A673 (cell line): Measurements from ENCODE around the gene GALNT6. TPM values are rescaled to one million over a fixed set of nuclear protein-coding genes. Genes with fewer than 3 reads are reported as not detected.

Experiments
- BruUV-seq: library from RNA; stranded (reverse); fragments of 400-500 nt; replicated peaks from 2 replicates; lab custom pipeline; 2021; lab: Mats Ljungman, UMichigan
- CTCF ChIA-PET: fragments of 300-600 bp; sonication (Branson Sonifier 250); formaldehyde crosslinking; loops from one replicate; lab custom pipeline; 2022; ENCODE audit warnings: antibody characterized with exemption; lab: Charles Lee
- POLR2A ChIA-PET: fragments of 300-600 bp; sonication (Branson Sonifier 250); formaldehyde crosslinking; loops from one replicate; lab custom pipeline; 2022; ENCODE audit warnings: antibody characterized with exemption; ENCODE audit not compliant: low non-redundant PET; lab: Charles Lee
- DNase-seq: peaks from one replicate; pipeline ENCODE4 v3.0.0-alpha.2; 2015; ENCODE audit warnings: low spot score
- H3K27ac ChIP-seq: fragments of 200-600 bp; sonication (generic); 2 replicates; pipeline ENCODE4 v1.5.1; 2016; ENCODE audit warnings: mixed run types, low read depth, mild to moderate bottlenecking, mixed read lengths, antibody characterized with exemption, low read length; ENCODE audit not compliant: poor library complexity, severe bottlenecking
- H3K27me3 ChIP-seq: fragments of 200-600 bp; sonication (generic); replicated peaks from 2 replicates; pipeline ENCODE4 v1.6.1; 2017; ENCODE audit warnings: mixed run types, low read depth, mild to moderate bottlenecking, mixed read lengths, antibody characterized with exemption, low read length; ENCODE audit not compliant: insufficient read depth, poor library complexity
- H3K36me3 ChIP-seq: fragments of 200-600 bp; sonication (generic); 2 replicates; pipeline ENCODE4 v1.6.1; 2016; ENCODE audit warnings: mixed run types, mild to moderate bottlenecking, mixed read lengths, antibody characterized with exemption, low read length; ENCODE audit not compliant: insufficient read depth, poor library complexity, severe bottlenecking
- H3K4me1 ChIP-seq: fragments of 200-600 bp; sonication (generic); 2 replicates; pipeline ENCODE4 v1.6.1; 2017; ENCODE audit warnings: mixed run types, mild to moderate bottlenecking, mixed read lengths, antibody characterized with exemption, low read length; ENCODE audit not compliant: insufficient read depth, poor library complexity, severe bottlenecking
- H3K4me3 ChIP-seq: fragments of 200-600 bp; sonication (generic); 2 replicates; pipeline ENCODE4 v1.5.1; 2016; ENCODE audit warnings: low read depth, mixed run types, mild to moderate bottlenecking, mixed read lengths, low read length; ENCODE audit not compliant: poor library complexity, severe bottlenecking
- H3K9me3 ChIP-seq: fragments of 200-600 bp; sonication (generic); 2 replicates; pipeline ENCODE4 v1.6.1; 2016; ENCODE audit warnings: mixed run types, low read depth, mild to moderate bottlenecking, mixed read lengths, antibody characterized with exemption, low read length; ENCODE audit not compliant: poor library complexity, severe bottlenecking
- EZH2 ChIP-seq: fragments of 200-600 bp; sonication (generic); IDR thresholded peaks from 2 replicates; pipeline ENCODE4 v1.6.1; 2017; ENCODE audit warnings: borderline replicate concordance, low read depth, mild to moderate bottlenecking, mixed read lengths, antibody characterized with exemption, low read length; ENCODE audit not compliant: poor library complexity, severe bottlenecking
- intact Hi-C: fragments of 100-400 bp; cut with micrococcal nuclease; formaldehyde crosslinking; loops from one replicate; pipeline ENCODE4 v1.10.0; 2022; ENCODE audit not compliant: unreplicated experiment
- total RNA-seq: library from RNA; stranded (reverse); gene quantifications from 2 replicates; pipeline ENCODE4 v1.2.3, GENCODE V29; 2021
- TF ChIP-seq, protein P1 (sequence below): fragments of 300-800, 200-600 bp; sonication (generic); conservative IDR thresholded peaks from 2 replicates; pipeline ENCODE4 v1.5.1; 2017; ENCODE audit warnings: low read depth, mild to moderate bottlenecking, antibody characterized with exemption, low read length, moderate library complexity, mixed read lengths

Gene GALNT6
- total RNA-seq, 1 experiment from 2014 or later: 0.26 TPM

DNA sequence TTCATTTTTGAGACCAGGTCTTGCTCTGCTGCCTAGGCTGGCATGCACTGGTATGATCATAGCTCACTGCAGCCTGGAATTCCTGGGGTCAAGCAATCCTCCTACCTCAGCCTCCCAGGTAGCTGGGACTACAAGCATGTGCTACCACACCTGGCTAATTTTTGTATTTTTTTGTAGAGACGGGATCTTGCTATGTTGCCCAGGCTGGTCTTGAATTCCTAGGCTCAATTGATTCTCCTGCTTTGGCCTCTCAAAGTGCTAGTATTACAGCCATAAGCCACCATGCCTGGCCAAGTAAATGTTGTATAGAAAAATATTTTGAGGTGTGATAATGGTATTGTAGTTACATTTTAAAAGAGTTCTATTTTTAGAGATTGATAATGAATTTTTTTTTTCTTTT, 79.8 kb downstream of the GALNT6 start:
- Histone ChIP-seq H3K9me3 (no peaks in the 10 kb centered on the region), H3K4me1 (no peaks in the 10 kb centered on the region), H3K36me3 (no peaks in the 10 kb centered on the region), H3K27ac (no peak overlapping the region), H3K4me3 (no peak overlapping the region), H3K27me3 (no peaks in the 10 kb centered on the region)
- TF ChIP-seq EZH2: no peak
- TF ChIP-seq, protein P1, sequence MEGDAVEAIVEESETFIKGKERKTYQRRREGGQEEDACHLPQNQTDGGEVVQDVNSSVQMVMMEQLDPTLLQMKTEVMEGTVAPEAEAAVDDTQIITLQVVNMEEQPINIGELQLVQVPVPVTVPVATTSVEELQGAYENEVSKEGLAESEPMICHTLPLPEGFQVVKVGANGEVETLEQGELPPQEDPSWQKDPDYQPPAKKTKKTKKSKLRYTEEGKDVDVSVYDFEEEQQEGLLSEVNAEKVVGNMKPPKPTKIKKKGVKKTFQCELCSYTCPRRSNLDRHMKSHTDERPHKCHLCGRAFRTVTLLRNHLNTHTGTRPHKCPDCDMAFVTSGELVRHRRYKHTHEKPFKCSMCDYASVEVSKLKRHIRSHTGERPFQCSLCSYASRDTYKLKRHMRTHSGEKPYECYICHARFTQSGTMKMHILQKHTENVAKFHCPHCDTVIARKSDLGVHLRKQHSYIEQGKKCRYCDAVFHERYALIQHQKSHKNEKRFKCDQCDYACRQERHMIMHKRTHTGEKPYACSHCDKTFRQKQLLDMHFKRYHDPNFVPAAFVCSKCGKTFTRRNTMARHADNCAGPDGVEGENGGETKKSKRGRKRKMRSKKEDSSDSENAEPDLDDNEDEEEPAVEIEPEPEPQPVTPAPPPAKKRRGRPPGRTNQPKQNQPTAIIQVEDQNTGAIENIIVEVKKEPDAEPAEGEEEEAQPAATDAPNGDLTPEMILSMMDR: no peak
- ChIA-PET CTCF (no interaction called here), POLR2A (no interaction called here)
- no TSS peak for BruUV-seq
- no peak for DNase-seq
- intact Hi-C loops: no loop called here

DNA sequence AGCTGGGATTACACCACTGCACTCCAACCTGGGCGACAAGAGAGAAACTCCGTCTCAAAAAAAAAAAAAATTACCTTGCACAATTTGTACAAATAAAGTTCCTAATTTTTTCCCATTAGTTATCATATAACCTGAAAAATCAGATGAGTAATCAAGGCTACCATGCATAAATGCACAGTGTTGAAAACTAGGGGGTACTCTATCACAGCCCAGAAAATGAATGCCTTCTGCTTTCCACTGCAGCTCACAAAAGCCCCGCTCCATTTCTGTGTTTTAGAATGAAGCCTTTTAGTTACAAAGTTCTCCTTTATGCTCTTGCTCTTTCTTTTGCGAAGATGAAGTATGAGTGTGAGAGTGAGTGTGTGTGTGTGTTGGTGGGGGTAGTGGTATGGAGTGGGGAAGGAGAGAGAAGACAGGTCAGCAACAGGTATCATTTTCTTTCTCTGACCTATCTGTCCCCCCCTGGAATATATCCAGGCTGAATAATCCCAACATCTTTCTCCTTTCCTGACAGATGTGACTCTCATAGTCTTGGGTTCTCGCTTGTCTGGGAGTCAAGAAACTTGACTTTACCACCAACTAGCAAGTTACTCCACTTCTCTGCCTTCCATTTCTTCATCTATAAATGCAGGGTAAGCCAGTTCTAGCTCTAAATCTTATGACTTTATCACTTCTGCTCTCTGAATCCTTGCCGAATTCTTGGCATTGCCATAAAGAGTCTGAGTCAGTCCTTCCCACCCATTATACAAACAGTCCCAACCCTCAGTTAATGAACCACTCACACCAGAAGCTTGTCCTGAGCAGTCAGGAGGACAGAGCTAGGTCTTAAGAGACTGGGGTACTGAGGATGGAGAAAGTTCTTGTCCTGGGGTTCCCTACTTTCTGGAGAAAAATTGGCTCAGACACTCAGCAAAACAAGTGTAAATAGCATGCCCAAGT, 83.3 kb downstream of the GALNT6 start:
- intact Hi-C loops: no loop called here
- no TSS peak for BruUV-seq
- CTCF ChIA-PET: no interaction called here

DNA sequence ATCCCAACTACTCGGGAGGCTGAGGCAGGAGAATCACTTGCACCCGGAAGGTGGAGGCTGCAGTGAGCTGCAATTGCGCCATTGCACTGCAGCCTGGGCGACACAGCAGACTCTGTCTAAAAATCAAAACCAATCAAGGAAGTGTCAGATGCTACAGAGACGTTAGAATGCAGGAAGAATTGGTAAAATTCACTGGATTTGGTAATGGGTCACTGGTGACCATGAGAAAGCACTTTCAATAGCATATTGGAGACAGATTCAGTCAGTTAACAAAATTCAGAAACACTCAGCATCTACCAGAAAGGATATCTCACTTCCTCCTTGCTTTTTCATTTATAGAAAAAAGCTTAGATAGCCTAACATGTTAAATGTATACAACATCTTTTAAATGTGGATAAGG, 84.7 kb downstream of the GALNT6 start:
- H3K4me1 ChIP-seq: no peaks in the 10 kb centered on the region
- intact Hi-C loops: no loop called here
- POLR2A ChIA-PET: no interaction called here

More for the DNA sequence above, 83.3 kb downstream of the GALNT6 start:
- DNase-seq: no peak
- POLR2A ChIA-PET: no interaction called here
- no peaks in the 10 kb centered on the region for H3K4me1 ChIP-seq
- no peaks in the 10 kb centered on the region for H3K36me3 ChIP-seq
- no peaks in the 10 kb centered on the region for H3K9me3 ChIP-seq
- no peaks in the 10 kb centered on the region for H3K27me3 ChIP-seq
- TF ChIP-seq EZH2: no peak
- TF ChIP-seq, protein P1: no peak
- no peak overlapping the region for H3K27ac ChIP-seq
- no peak overlapping the region for H3K4me3 ChIP-seq

More for the DNA sequence above, 84.7 kb downstream of the GALNT6 start:
- no peak for DNase-seq
- CTCF ChIA-PET: no interaction called here
- Histone ChIP-seq H3K4me3 (no peak overlapping the region), H3K27ac (no peak overlapping the region), H3K36me3 (no peaks in the 10 kb centered on the region), H3K27me3 (no peaks in the 10 kb centered on the region), H3K9me3 (no peaks in the 10 kb centered on the region)
- no peak for TF ChIP-seq EZH2
- TF ChIP-seq, protein P1: no peak
- no TSS peak for BruUV-seq

Other genes starting within 250 kb of the GALNT6 start
- gene TFCP2, start 218.3 kb downstream of the GALNT6 start, total RNA-seq: 46.1 and 49.2 TPM in 2 replicates
- 13.5 and 13.6 TPM in 2 replicates for gene POU6F1, start 173.3 kb downstream of the GALNT6 start, total RNA-seq
- gene DAZAP2, start 152.6 kb downstream of the GALNT6 start, total RNA-seq: 125 and 138 TPM in 2 replicates
- 25.2 and 26.5 TPM in 2 replicates for gene SMAGP, start 121.0 kb downstream of the GALNT6 start, total RNA-seq
- gene BIN2, start 67.2 kb downstream of the GALNT6 start, total RNA-seq: not detected in 2 replicates
- not detected in 2 replicates for gene CELA1, start 44.7 kb downstream of the GALNT6 start, total RNA-seq
- gene SLC4A8, start 33.4 kb upstream of the GALNT6 start, total RNA-seq: 0.73 and 1.1 TPM in 2 replicates
- 5.4 and 5.5 TPM in 2 replicates for gene SCN8A, start 199.8 kb upstream of the GALNT6 start, total RNA-seq